Tibial artery (tissue), 4 donors: ENCODE results near the gene CCDC40.

Source experiments
- DNase-seq, 2 donors: peaks; one replicate each; pipeline ENCODE4 v3.0.0-alpha.2; 2019
- H3K27ac ChIP-seq, 2 donors: fragments of 200-600 bp; sonication (generic) in 1 of 2; 1 replicate in 1 of 2; 2 replicates in 1 of 2; pipeline ENCODE4 v1.5.1; 2018 to 2019; ENCODE audit warnings: mild to moderate bottlenecking in 1 of 2
- H3K27me3 ChIP-seq, 2 donors: fragments of 200-600 bp; sonication (generic) in 1 of 2; one replicate each; pipeline versions ENCODE4 v1.5.1 to v1.6.0; 2016 to 2019
- H3K36me3 ChIP-seq, 3 donors: fragments of 200-600 bp; sonication (generic) in 2 of 3; one replicate each; pipeline ENCODE4 v1.5.1; 2016 to 2019; ENCODE audit warnings: mild to moderate bottlenecking in 2 of 3
- H3K4me1 ChIP-seq, 4 donors: fragments of 200-600 bp; sonication (generic) in 2 of 4; 1 replicate in 3 of 4; 2 replicates in 1 of 4; pipeline ENCODE4 v1.5.1; 2016 to 2019
- H3K4me3 ChIP-seq, 2 donors: fragments of 200-600 bp; sonication (generic) in 1 of 2; 1 replicate in 1 of 2; 2 replicates in 1 of 2; pipeline ENCODE4 v1.5.1; 2018 to 2019; ENCODE audit warnings: mild to moderate bottlenecking in 2 of 2
- H3K9me3 ChIP-seq, 3 donors: fragments of 200-600 bp; sonication (generic) in 1 of 3; one replicate each; pipeline ENCODE4 v1.5.1; 2016 to 2019
- intact Hi-C: fragments of 100-400 bp; cut with DNase I; formaldehyde crosslinking; loops from one replicate; pipeline ENCODE4 v1.15.0; 2023; ENCODE audit warnings: low total_unique reads
- TF ChIP-seq, protein P1 (sequence below), 2 experiments: fragments of 200-600 bp in 1 of 2; fragments of 450-650 bp in 1 of 2; IDR thresholded peaks; one replicate each; pipeline ENCODE4 v1.5.1; 2017 to 2019; ENCODE audit warnings: antibody characterized with exemption in 2 of 2, mild to moderate bottlenecking in 1 of 2, moderate library complexity in 1 of 2

The CCDC40 gene

DNA sequence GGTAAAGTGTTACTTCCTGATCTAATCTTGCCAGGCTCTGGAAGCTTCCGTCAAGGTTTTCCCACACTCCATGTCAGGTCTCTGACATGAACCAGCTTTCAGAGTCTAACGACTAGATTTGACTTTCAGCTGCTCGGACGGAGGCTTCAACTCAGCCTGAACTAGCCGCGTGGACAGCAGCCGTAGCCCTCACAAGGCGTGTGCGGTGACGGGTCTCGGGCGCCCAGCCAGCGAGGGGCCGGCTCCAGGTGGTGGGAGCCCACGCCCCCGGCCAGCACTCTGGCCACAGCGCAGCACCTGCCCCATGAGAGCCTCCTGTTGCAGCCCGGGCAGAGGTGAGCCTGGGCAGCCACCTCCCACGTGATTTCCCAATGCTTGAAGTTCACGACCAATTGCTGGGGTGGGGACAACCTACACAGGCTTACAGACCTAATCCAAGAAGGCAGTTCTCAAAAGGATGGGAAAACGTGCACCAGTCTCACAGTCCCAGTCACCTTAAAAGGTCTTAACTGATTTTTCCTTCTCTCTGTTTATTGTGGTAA lies 46.3 kb upstream of the CCDC40 start:
- H3K9me3 ChIP-seq = no peaks in the 10 kb centered on the region
- no peak overlapping the region for H3K27ac ChIP-seq
- no peaks in the 10 kb centered on the region for H3K36me3 ChIP-seq
- intact Hi-C loops = loop anchor here (2.0 to 5.0 kb wide), 2 partner anchors 201 to 243 kb away; no protein-coding TSS in a partner anchor
- TF ChIP-seq, protein P1, sequence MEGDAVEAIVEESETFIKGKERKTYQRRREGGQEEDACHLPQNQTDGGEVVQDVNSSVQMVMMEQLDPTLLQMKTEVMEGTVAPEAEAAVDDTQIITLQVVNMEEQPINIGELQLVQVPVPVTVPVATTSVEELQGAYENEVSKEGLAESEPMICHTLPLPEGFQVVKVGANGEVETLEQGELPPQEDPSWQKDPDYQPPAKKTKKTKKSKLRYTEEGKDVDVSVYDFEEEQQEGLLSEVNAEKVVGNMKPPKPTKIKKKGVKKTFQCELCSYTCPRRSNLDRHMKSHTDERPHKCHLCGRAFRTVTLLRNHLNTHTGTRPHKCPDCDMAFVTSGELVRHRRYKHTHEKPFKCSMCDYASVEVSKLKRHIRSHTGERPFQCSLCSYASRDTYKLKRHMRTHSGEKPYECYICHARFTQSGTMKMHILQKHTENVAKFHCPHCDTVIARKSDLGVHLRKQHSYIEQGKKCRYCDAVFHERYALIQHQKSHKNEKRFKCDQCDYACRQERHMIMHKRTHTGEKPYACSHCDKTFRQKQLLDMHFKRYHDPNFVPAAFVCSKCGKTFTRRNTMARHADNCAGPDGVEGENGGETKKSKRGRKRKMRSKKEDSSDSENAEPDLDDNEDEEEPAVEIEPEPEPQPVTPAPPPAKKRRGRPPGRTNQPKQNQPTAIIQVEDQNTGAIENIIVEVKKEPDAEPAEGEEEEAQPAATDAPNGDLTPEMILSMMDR (IDR thresholded peaks at IDR 0.05) = no peak
- H3K4me1 ChIP-seq = peaks cover 0 to 50% (median 22%) of the 10 kb centered on the region in 4 donors
- peaks cover 0 to 26% of the 10 kb centered on the region in 2 donors for H3K27me3 ChIP-seq
- no peak overlapping the region for H3K4me3 ChIP-seq
- DNase-seq = no peak

DNA sequence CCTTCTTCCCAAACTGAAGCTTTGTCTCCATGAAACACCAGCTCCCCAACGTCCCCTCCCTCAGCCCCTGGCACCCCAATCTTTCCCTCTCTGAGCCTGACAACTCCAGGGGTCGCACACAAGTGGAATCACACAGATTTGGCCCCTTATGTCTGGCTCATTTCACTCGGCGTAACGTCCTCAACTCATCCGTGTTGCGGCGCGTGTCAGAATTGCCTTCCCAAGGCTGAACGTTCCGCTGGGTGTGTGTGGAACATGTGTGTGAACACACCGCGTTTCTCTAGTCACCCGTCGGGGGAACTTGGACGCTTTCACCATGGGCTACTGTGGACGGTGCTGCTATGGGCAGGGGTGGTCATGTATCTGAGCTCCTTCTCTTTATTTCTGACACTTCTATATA lies 45.7 kb upstream of the CCDC40 start:
- TF ChIP-seq, protein P1 (IDR thresholded peaks at IDR 0.05) = no peak
- Histone ChIP-seq H3K4me3 (no peak overlapping the region), H3K27ac (no peak overlapping the region), H3K4me1 (peaks cover 0 to 50% (median 22%) of the 10 kb centered on the region in 4 donors), H3K27me3 (peaks cover 0 to 26% of the 10 kb centered on the region in 2 donors), H3K36me3 (no peaks in the 10 kb centered on the region), H3K9me3 (no peaks in the 10 kb centered on the region)
- DNase-seq = no peak
- intact Hi-C loops = loop anchor here (2.0 to 5.0 kb wide), 2 partner anchors 202 to 243 kb away; no protein-coding TSS in a partner anchor

DNA sequence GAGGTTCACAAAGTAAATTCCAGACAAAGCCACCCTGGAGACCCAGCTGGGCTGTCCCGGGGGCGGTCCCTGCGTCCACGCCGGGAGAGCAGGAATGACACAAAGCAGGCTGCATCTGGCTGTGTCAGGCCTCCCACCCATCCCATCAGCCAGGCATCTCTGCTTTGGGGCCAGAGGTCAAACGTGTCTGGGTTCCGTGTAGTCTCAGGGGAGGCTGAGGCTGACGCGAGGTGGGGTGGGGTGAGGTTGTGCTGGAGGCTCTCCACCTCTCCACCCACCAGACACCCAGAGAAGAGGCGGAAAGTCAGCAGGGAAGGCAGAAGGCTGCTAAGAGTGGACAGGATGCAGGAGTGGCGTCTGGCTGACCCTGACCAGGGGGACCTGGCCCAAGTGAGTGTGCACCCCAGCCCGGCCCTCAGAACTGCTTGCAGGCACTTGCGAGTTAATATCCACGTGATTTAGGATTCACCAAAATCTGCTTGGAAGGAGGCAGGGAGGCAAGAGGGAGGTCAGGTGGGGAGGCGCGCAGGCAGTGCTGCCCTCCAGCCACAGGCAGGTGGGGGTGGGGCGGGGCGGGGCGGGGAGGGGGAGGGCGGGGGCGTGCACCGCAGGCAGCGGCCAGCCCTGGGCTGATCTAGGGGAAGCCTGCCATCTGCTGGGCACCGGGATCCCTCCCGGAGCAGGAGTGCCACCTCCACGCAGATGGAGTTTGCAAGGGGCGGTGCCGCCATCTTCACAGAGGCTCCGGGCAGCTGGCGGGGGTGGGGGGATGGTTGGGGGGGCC lies 45.1 kb upstream of the CCDC40 start:
- Histone ChIP-seq H3K27ac (no peak overlapping the region), H3K4me1 (peaks cover 0 to 50% (median 22%) of the 10 kb centered on the region in 4 donors)

DNA sequence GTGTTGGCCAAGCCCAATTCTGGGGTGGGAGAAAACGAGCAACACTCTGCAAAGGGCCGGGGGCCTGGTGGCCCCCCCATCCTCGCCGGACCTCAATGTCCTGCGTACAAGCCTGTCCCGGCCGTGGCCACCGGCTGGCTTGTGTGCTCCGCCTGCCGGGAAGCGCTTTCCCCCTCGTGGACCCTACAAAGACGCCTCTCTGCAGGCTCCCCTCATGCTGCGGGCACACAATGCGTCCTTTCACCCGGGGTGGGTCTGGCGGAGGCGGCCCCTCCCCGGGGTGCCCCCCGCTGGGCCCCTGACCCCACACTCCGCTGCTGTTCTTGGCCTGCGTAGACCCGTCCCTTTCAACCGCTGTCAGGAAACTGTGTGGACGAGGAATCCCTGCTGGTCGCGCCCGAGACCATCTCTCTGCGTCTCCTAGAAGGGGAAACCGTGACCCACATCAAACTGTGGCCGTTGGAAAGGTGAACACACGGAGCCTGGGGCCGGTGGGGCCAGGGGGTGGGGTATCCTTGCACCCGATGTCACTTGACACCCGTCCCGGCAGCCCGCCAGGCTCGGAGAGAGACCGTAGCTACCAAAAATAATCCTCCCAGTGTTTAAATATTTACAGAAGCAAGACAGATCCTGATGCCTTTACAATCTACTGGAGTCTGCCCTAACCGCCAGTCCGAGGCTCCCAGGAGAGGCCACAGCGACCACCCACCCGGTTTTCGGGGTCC lies 44.4 kb upstream of the CCDC40 start:
- TF ChIP-seq, protein P1 (IDR thresholded peaks at IDR 0.05) = peak in 1 of 2 experiments; percentile 36
- Histone ChIP-seq H3K4me1 (peaks cover 0 to 49% (median 22%) of the 10 kb centered on the region in 4 donors), H3K9me3 (no peaks in the 10 kb centered on the region), H3K4me3 (peak overlapping the region in 1 of 2 donors; percentile 44), H3K27me3 (peaks cover 0 to 26% of the 10 kb centered on the region in 2 donors), H3K36me3 (no peaks in the 10 kb centered on the region), H3K27ac (no peak overlapping the region)
- no peak for DNase-seq
- intact Hi-C loops = loop anchor here (2.0 to 5.0 kb wide), 2 partner anchors 203 to 245 kb away; no protein-coding TSS in a partner anchor

More for the DNA sequence above, 45.1 kb upstream of the CCDC40 start:
- DNase-seq = peak in 1 of 2 donors; percentile 79
- TF ChIP-seq, protein P1 (IDR thresholded peaks at IDR 0.05) = peak; percentile 5 to 69
- peak overlapping the region in 1 of 2 donors; percentile 44 for H3K4me3 ChIP-seq
- intact Hi-C loops = loop anchor here (2.0 to 5.0 kb wide), 2 partner anchors 203 to 244 kb away; no protein-coding TSS in a partner anchor
- no peaks in the 10 kb centered on the region for H3K36me3 ChIP-seq
- H3K27me3 ChIP-seq = peaks cover 0 to 26% of the 10 kb centered on the region in 2 donors
- no peaks in the 10 kb centered on the region for H3K9me3 ChIP-seq

DNA sequence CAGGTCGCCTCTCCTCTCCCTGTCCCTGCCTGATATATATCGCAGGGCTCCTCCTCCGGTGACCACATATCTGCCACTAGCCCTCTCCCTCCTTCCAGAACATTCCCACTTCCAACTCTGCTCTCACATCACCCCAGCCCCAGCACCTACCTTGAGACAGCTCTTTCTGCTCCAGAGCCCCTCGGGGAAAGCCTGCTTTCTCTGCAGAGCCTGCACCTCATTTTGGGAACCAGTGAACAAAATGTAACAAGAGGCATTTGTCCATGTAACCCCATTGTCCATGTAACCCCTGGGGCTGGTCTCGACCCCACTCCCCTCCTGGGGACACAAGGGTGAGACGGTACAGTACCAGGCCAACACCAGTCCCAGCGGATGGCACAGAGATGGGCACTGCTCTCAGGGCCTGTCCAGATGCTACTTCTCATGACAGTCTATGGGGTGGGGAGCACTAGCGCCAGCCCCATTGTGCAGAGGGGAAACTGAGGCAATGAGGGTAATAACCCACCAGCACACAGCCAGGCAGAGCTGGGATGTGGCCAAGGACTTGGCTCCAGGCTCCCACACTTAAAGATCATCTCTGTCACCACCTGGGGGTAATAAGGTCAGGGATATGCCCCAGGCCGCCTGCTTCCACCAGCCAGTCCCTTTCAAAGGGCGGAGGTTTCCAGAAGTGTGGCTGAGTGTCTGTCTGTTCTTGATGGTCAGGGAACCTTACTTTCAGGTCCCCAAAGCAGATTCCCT lies 43.6 kb upstream of the CCDC40 start:
- Histone ChIP-seq H3K36me3 (no peaks in the 10 kb centered on the region), H3K27me3 (peaks cover 0 to 26% of the 10 kb centered on the region in 2 donors), H3K9me3 (no peaks in the 10 kb centered on the region), H3K27ac (no peak overlapping the region), H3K4me1 (peaks cover 0 to 42% (median 20%) of the 10 kb centered on the region in 4 donors), H3K4me3 (no peak overlapping the region)
- no peak for DNase-seq
- TF ChIP-seq, protein P1 (IDR thresholded peaks at IDR 0.05) = no peak
- intact Hi-C loops = loop anchor here (5.0 kb wide), 1 partner anchor 246 kb away; no protein-coding TSS in a partner anchor
